Measurements from ENCODE around the gene ADAMTS6. TPM values are rescaled to one million over a fixed set of nuclear protein-coding genes. Genes with fewer than 3 reads are reported as not detected.
"Not testable (repeated sequence)": the region's sequence is repeated elsewhere in the genome, so short reads cannot be mapped to it uniquely, and the experiment has no call there.

The ADAMTS6 gene
- total RNA-seq, 4 donors from 2014 or later, result 0.23 to 3.8 (median 1.0) TPM

GRCh38 chr5:65508978-65509377, 27.3 kb upstream of the ADAMTS6 start:
- no peak for TF ChIP-seq POLR2A (IDR thresholded peaks at IDR 0.05)
- no peak for TF ChIP-seq CTCF (IDR thresholded peaks at IDR 0.05)
- intact Hi-C loops (cut with DNase I), result no loop called here
- Histone ChIP-seq H3K36me3 (no peaks in the 10 kb centered on the region), H3K27me3 (no peaks in the 10 kb centered on the region), H3K4me3 (no peak overlapping the region), H3K9me3 (no peaks in the 10 kb centered on the region), H3K27ac (no peak overlapping the region), H3K4me1 (no peaks in the 10 kb centered on the region)
- no peak for DNase-seq
- 75 to 77% methylated on average over 2 of the region's 2 CpGs for WGBS, 2 donors

- no peak for DNase-seq
- no peaks in the 10 kb centered on the region for H3K36me3 ChIP-seq
- WGBS, 2 donors, result 56 to 76% methylated on average over 3 of the region's 3 CpGs
Observed at GRCh38 chr5:65506961-65507360, 25.2 kb upstream of the ADAMTS6 start.

GRCh38 chr5:65489119-65489518, 7.4 kb upstream of the ADAMTS6 start:
- intact Hi-C loops (cut with DNase I), result loop anchor here (10.0 kb wide), 1 partner anchor 674 kb away; no protein-coding TSS in a partner anchor
- Histone ChIP-seq H3K27ac (no peak overlapping the region), H3K27me3 (no peaks in the 10 kb centered on the region), H3K9me3 (no peaks in the 10 kb centered on the region), H3K36me3 (no peaks in the 10 kb centered on the region), H3K4me3 (no peak overlapping the region), H3K4me1 (no peaks in the 10 kb centered on the region)
- WGBS, 2 donors, result 84 to 90% methylated on average over 4 of the region's 4 CpGs
- TF ChIP-seq CTCF (IDR thresholded peaks at IDR 0.05), result no peak
- TF ChIP-seq POLR2A (IDR thresholded peaks at IDR 0.05), result no peak
- no peak for DNase-seq

More at GRCh38 chr5:65506961-65507360, 25.2 kb upstream of the ADAMTS6 start:
- TF ChIP-seq CTCF (IDR thresholded peaks at IDR 0.05), result no peak
- no peak for TF ChIP-seq POLR2A (IDR thresholded peaks at IDR 0.05)
- Histone ChIP-seq H3K9me3 (no peaks in the 10 kb centered on the region), H3K27me3 (no peaks in the 10 kb centered on the region), H3K4me1 (no peaks in the 10 kb centered on the region), H3K27ac (no peak overlapping the region), H3K4me3 (no peak overlapping the region)
- intact Hi-C loops (cut with DNase I), result no loop called here

- intact Hi-C loops (cut with DNase I), result loop anchor here (10.0 kb wide), 1 partner anchor 673 kb away; no protein-coding TSS in a partner anchor
- WGBS, 2 donors, result 93% methylated on average over 6 to 7 of the region's 7 CpGs
- H3K27me3 ChIP-seq, result not testable (repeated sequence)
Observed at GRCh38 chr5:65488038-65488687, 6.4 kb upstream of the ADAMTS6 start.

GRCh38 chr5:65486803-65487202, 5.1 kb upstream of the ADAMTS6 start:
- intact Hi-C loops (cut with DNase I), result loop anchor here (10.0 kb wide), 1 partner anchor 672 kb away; no protein-coding TSS in a partner anchor
- not testable (repeated sequence) for H3K4me3 ChIP-seq, H3K36me3 ChIP-seq, DNase-seq, H3K4me1 ChIP-seq, H3K27ac ChIP-seq, H3K27me3 ChIP-seq, H3K9me3 ChIP-seq
- 87 to 89% methylated on average over 2 of the region's 2 CpGs for WGBS, 2 donors

More at GRCh38 chr5:65488038-65488687, 6.4 kb upstream of the ADAMTS6 start:
- H3K27ac ChIP-seq, H3K36me3 ChIP-seq, H3K9me3 ChIP-seq, H3K4me1 ChIP-seq, DNase-seq, H3K4me3 ChIP-seq: not testable (repeated sequence)

- Histone ChIP-seq H3K36me3 (no peaks in the 10 kb centered on the region), H3K27ac (no peak overlapping the region), H3K9me3 (no peaks in the 10 kb centered on the region), H3K4me1 (peaks cover 0 to 23% (median 3%) of the 10 kb centered on the region in 3 donors), H3K4me3 (no peak overlapping the region), H3K27me3 (no peaks in the 10 kb centered on the region)
- no peak for DNase-seq
- WGBS, 2 donors, result no CpG with 5 or more reads among the region's 28 CpGs
- TF ChIP-seq POLR2A (IDR thresholded peaks at IDR 0.05), result no peak
- no peak for TF ChIP-seq CTCF (IDR thresholded peaks at IDR 0.05)
- intact Hi-C loops (cut with DNase I), result loop anchor here (10.0 kb wide), 1 partner anchor 671 kb away; no protein-coding TSS in a partner anchor
Observed at GRCh38 chr5:65485405-65485804, 3.7 kb upstream of the ADAMTS6 start.

Measured in esophagus squamous epithelium (tissue), 5 donors.